ENCODE results near the gene NRP1. TPM values are rescaled to one million over a fixed set of nuclear protein-coding genes. Genes with fewer than 3 reads are reported as not detected.

The NRP1 gene
- total RNA-seq, 2 experiments from 2014 or later: 0.06 TPM; not detected in 1

GRCh38 chr10:33273295-33274002, 61.0 kb downstream of the NRP1 start:
- H3K4me3 Mint-ChIP-seq: no peak overlapping the region

GRCh38 chr10:33272635-33273034, 61.8 kb downstream of the NRP1 start:
- peaks cover 4 to 5% of the 10 kb centered on the region in 2 experiments for H3K27me3 ChIP-seq (ENCODE audit: control insufficient read depth in 1 of 2, insufficient read depth in 2 of 2, low read length in 2 of 2)
- CTCF ChIA-PET: interaction anchor here (1.2 kb wide), 1 partner anchor 12 kb away, joined by 3 read pairs; no protein-coding TSS in a partner anchor

More at GRCh38 chr10:33273295-33274002, 61.0 kb downstream of the NRP1 start:
- intact Hi-C loops (cut with DNase I, micrococcal nuclease): no loop called here
- no peaks in the 10 kb centered on the region for H3K36me3 Mint-ChIP-seq (ENCODE audit: low read depth)
- Histone ChIP-seq H3K9me3 (ENCODE audit: control insufficient read depth in 1 of 2, insufficient read depth in 1 of 2, low read length in 2 of 2) (no peaks in the 10 kb centered on the region), H3K36me3 (ENCODE audit: insufficient read depth, low read length) (no peaks in the 10 kb centered on the region), H3K4me1 (ENCODE audit: insufficient read depth, low read length) (no peaks in the 10 kb centered on the region), H3K27me3 (ENCODE audit: control insufficient read depth in 1 of 2, insufficient read depth in 2 of 2, low read length in 2 of 2) (peaks cover 4 to 5% of the 10 kb centered on the region in 2 experiments), H3K4me3 (ENCODE audit: low read length) (no peak overlapping the region), H3K27ac (ENCODE audit: low read depth in 1 of 2, low read length in 2 of 2) (no peak overlapping the region)
- ATAC-seq (ENCODE audit: poor library complexity) (no peak), DNase-seq (no peak)
- CTCF ChIA-PET: no interaction called here
- no peak overlapping the region for H3K27ac Mint-ChIP-seq
- H3K4me1 Mint-ChIP-seq (ENCODE audit: low read depth): no peaks in the 10 kb centered on the region
- H3K9me3 Mint-ChIP-seq: no peaks in the 10 kb centered on the region
- peaks cover 17% of the 10 kb centered on the region for H3K27me3 Mint-ChIP-seq
- POLR2A ChIA-PET: no interaction called here
- TF ChIP-seq CTCF (IDR thresholded peaks at IDR 0.05): no peak

GRCh38 chr10:33271969-33272583, 62.4 kb downstream of the NRP1 start:
- Mint-ChIP-seq H3K36me3 (ENCODE audit: low read depth) (no peaks in the 10 kb centered on the region), H3K4me3 (no peak overlapping the region), H3K9me3 (no peaks in the 10 kb centered on the region), H3K27me3 (peaks cover 17% of the 10 kb centered on the region), H3K27ac (no peak overlapping the region), H3K4me1 (ENCODE audit: low read depth) (no peaks in the 10 kb centered on the region)
- H3K4me1 ChIP-seq (ENCODE audit: insufficient read depth, low read length): no peaks in the 10 kb centered on the region
- ChIA-PET POLR2A (no interaction called here), CTCF (interaction anchor here (1.2 kb wide), 1 partner anchor 13 kb away, joined by 3 read pairs; no protein-coding TSS in a partner anchor)
- peaks cover 4 to 5% of the 10 kb centered on the region in 2 experiments for H3K27me3 ChIP-seq (ENCODE audit: control insufficient read depth in 1 of 2, insufficient read depth in 2 of 2, low read length in 2 of 2)
- intact Hi-C loops (cut with DNase I, micrococcal nuclease): no loop called here
- no peak overlapping the region for H3K4me3 ChIP-seq (ENCODE audit: low read length)
- ATAC-seq (ENCODE audit: poor library complexity) (no peak), DNase-seq (no peak)
- no peaks in the 10 kb centered on the region for H3K36me3 ChIP-seq (ENCODE audit: insufficient read depth, low read length)
- no peaks in the 10 kb centered on the region for H3K9me3 ChIP-seq (ENCODE audit: control insufficient read depth in 1 of 2, insufficient read depth in 1 of 2, low read length in 2 of 2)
- TF ChIP-seq CTCF (IDR thresholded peaks at IDR 0.05): no peak
- no peak overlapping the region for H3K27ac ChIP-seq (ENCODE audit: low read depth in 1 of 2, low read length in 2 of 2)

More at GRCh38 chr10:33272635-33273034, 61.8 kb downstream of the NRP1 start:
- no peak overlapping the region for H3K4me3 ChIP-seq (ENCODE audit: low read length)
- Mint-ChIP-seq H3K4me1 (ENCODE audit: low read depth) (no peaks in the 10 kb centered on the region), H3K36me3 (ENCODE audit: low read depth) (no peaks in the 10 kb centered on the region), H3K27ac (no peak overlapping the region), H3K9me3 (no peaks in the 10 kb centered on the region), H3K27me3 (peaks cover 17% of the 10 kb centered on the region), H3K4me3 (no peak overlapping the region)
- no peaks in the 10 kb centered on the region for H3K4me1 ChIP-seq (ENCODE audit: insufficient read depth, low read length)
- intact Hi-C loops (cut with DNase I, micrococcal nuclease): no loop called here
- TF ChIP-seq CTCF (IDR thresholded peaks at IDR 0.05): no peak
- no peak for DNase-seq
- ATAC-seq (ENCODE audit: poor library complexity): no peak
- no peaks in the 10 kb centered on the region for H3K36me3 ChIP-seq (ENCODE audit: insufficient read depth, low read length)
- POLR2A ChIA-PET: no interaction called here
- H3K9me3 ChIP-seq (ENCODE audit: control insufficient read depth in 1 of 2, insufficient read depth in 1 of 2, low read length in 2 of 2): no peaks in the 10 kb centered on the region
- no peak overlapping the region for H3K27ac ChIP-seq (ENCODE audit: low read depth in 1 of 2, low read length in 2 of 2)
